HL-60 (cell line): ENCODE data around the gene KRT82.
"Not testable (repeated sequence)": the region's sequence is repeated elsewhere in the genome, so short reads cannot be mapped to it uniquely, and the experiment has no call there.

Experiments used
- DNase-seq, 2 experiments: peaks; one replicate each; pipeline ENCODE4 v3.0.0-alpha.2; 2010 to 2020; ENCODE audit warnings: low read depth in 1 of 2, low spot score in 1 of 2
- H3K27ac ChIP-seq: fragments of 250-450 bp; sonication (Bioruptor Pico); replicated peaks from 2 replicates; pipeline ENCODE4 v1.5.1; 2020; ENCODE audit warnings: mild to moderate bottlenecking, moderate library complexity
- H3K27me3 ChIP-seq: fragments of 250-450 bp; sonication (Bioruptor Pico); 2 replicates; pipeline ENCODE4 v1.5.1; 2021; ENCODE audit warnings: mild to moderate bottlenecking, moderate library complexity; ENCODE audit not compliant: insufficient read depth, poor library complexity, severe bottlenecking
- H3K4me3 ChIP-seq: replicated peaks from 2 replicates; pipeline ENCODE4 v1.5.1; 2011; ENCODE audit warnings: mild to moderate bottlenecking, control low read depth, low read length; ENCODE audit not compliant: insufficient read depth
- CTCF ChIP-seq: IDR thresholded peaks from one replicate; pipeline ENCODE4 v1.5.1; 2011; ENCODE audit warnings: low read length, control low read depth, inconsistent platforms; ENCODE audit not compliant: insufficient read depth
- GABPA ChIP-seq: IDR thresholded peaks from 2 replicates; pipeline ENCODE4 v1.6.1; 2012; ENCODE audit warnings: low read depth
- POLR2AphosphoS5 ChIP-seq: IDR thresholded peaks from 2 replicates; pipeline ENCODE4 v1.6.1; 2012; ENCODE audit warnings: low read depth
- REST ChIP-seq: IDR thresholded peaks from 2 replicates; pipeline ENCODE4 v1.6.1; 2012; ENCODE audit warnings: low read depth; ENCODE audit not compliant: insufficient replicate concordance
- SPI1 ChIP-seq: IDR thresholded peaks from 2 replicates; pipeline ENCODE4 v1.6.1; 2012; ENCODE audit warnings: low read depth, mild to moderate bottlenecking, borderline replicate concordance

Gene KRT82

GRCh38 chr12:52346593-52346992 lies 59.5 kb downstream of the KRT82 start:
- Histone ChIP-seq H3K4me3 (no peak overlapping the region), H3K27me3 (no peaks in the 10 kb centered on the region), H3K27ac (no peak overlapping the region)
- TF ChIP-seq CTCF = no peak
- TF ChIP-seq GABPA = no peak
- no peak for TF ChIP-seq SPI1
- no peak for TF ChIP-seq REST
- TF ChIP-seq POLR2AphosphoS5 = no peak
- DNase-seq = no peak

GRCh38 chr12:52345041-52345440 lies 61.1 kb downstream of the KRT82 start:
- not testable (repeated sequence) for H3K27me3 ChIP-seq, DNase-seq, H3K27ac ChIP-seq, H3K4me3 ChIP-seq

GRCh38 chr12:52344111-52344510 lies 62.0 kb downstream of the KRT82 start:
- TF ChIP-seq CTCF = no peak
- TF ChIP-seq SPI1 = no peak
- TF ChIP-seq REST = no peak
- TF ChIP-seq GABPA = no peak
- TF ChIP-seq POLR2AphosphoS5 = no peak
- no peak for DNase-seq
- Histone ChIP-seq H3K4me3 (no peak overlapping the region), H3K27me3 (no peaks in the 10 kb centered on the region), H3K27ac (no peak overlapping the region)
